ENCODE results near the gene EDN3. TPM values are rescaled to one million over a fixed set of nuclear protein-coding genes. Genes with fewer than 3 reads are reported as not detected.

Gene EDN3
- polyA plus RNA-seq (2014; cell fraction: cytosol; rRNA removed) = not detected in 2 replicates
- not detected in 2 replicates for polyA plus RNA-seq (2014; cell fraction: nucleus; rRNA removed)

GRCh38 chr20:59300333-59301081 is at the start of gene EDN3:
TSS of gene EDN3 (plus strand) at chr20:59300611. CDS start at chr20:59300813, 202 bp downstream.
- no peak for DNase-seq (ENCODE audit: low spot score)

GRCh38 chr20:59253325-59253724 is 47.1 kb upstream of the EDN3 start:
- DNase-seq (ENCODE audit: low spot score) = no peak

GRCh38 chr20:59253779-59254319 is 46.6 kb upstream of the EDN3 start:
- peak; percentile 26 for DNase-seq (ENCODE audit: low spot score)

GRCh38 chr20:59255256-59255655 is 45.2 kb upstream of the EDN3 start:
- no peak for DNase-seq (ENCODE audit: low spot score)

- no peak for DNase-seq (ENCODE audit: low spot score)
Observed at GRCh38 chr20:59258221-59258621, 42.2 kb upstream of the EDN3 start.

- DNase-seq (ENCODE audit: low spot score) = no peak
Observed at GRCh38 chr20:59259946-59260345, 40.5 kb upstream of the EDN3 start.

- no peak for DNase-seq (ENCODE audit: low spot score)
Observed at GRCh38 chr20:59265298-59265697, 35.1 kb upstream of the EDN3 start.

- no peak for DNase-seq (ENCODE audit: low spot score)
Observed at GRCh38 chr20:59268870-59269269, 31.5 kb upstream of the EDN3 start.

- no peak for DNase-seq (ENCODE audit: low spot score)
Observed at GRCh38 chr20:59269411-59270025, 30.9 kb upstream of the EDN3 start.

- DNase-seq (ENCODE audit: low spot score) = no peak
Observed at GRCh38 chr20:59270380-59270779, 30.0 kb upstream of the EDN3 start.

GRCh38 chr20:59273739-59274357 is 26.6 kb upstream of the EDN3 start:
- no peak for DNase-seq (ENCODE audit: low spot score)

GRCh38 chr20:59276938-59277337 is 23.5 kb upstream of the EDN3 start:
- no peak for DNase-seq (ENCODE audit: low spot score)

- no peak for DNase-seq (ENCODE audit: low spot score)
Observed at GRCh38 chr20:59284470-59284869, 15.9 kb upstream of the EDN3 start.

- DNase-seq (ENCODE audit: low spot score) = no peak
Observed at GRCh38 chr20:59289994-59290393, 10.4 kb upstream of the EDN3 start.

GRCh38 chr20:59291740-59292383 is 8.5 kb upstream of the EDN3 start:
- DNase-seq (ENCODE audit: low spot score) = no peak

- DNase-seq (ENCODE audit: low spot score) = no peak
Observed at GRCh38 chr20:59295531-59295930, 4.9 kb upstream of the EDN3 start.

GRCh38 chr20:59297686-59298085 is 2.7 kb upstream of the EDN3 start:
- DNase-seq (ENCODE audit: low spot score) = no peak

GRCh38 chr20:59299945-59300332 is 472 bp upstream of the EDN3 start:
- DNase-seq (ENCODE audit: low spot score) = no peak

- DNase-seq (ENCODE audit: low spot score) = no peak
Observed at GRCh38 chr20:59301343-59302007, 1.1 kb downstream of the EDN3 start.

- DNase-seq (ENCODE audit: low spot score) = no peak
Observed at GRCh38 chr20:59305908-59306655, 5.7 kb downstream of the EDN3 start.

GRCh38 chr20:59307270-59307669 is 6.9 kb downstream of the EDN3 start:
- DNase-seq (ENCODE audit: low spot score) = no peak

All from SK-N-DZ (cell line).